ENCODE results near the gene TPRN.

TPRN gene

GRCh38 chr9:137167747-137168572, 32.6 kb downstream of the TPRN start:
- TF ChIP-seq CTCF (IDR thresholded peaks at IDR 0.05; ENCODE audit: insufficient read depth, low read depth, low read length, missing control alignments), result no peak
- no peak overlapping the region for H3K4me3 ChIP-seq (ENCODE audit: low read length)
- DNase-seq (ENCODE audit: low read depth), result no peak

- H3K4me3 ChIP-seq (ENCODE audit: low read length), result no peak overlapping the region
- DNase-seq (ENCODE audit: low read depth), result no peak
- no peak for TF ChIP-seq CTCF (IDR thresholded peaks at IDR 0.05; ENCODE audit: insufficient read depth, low read depth, low read length, missing control alignments)
Observed at GRCh38 chr9:137167277-137167746, 33.2 kb downstream of the TPRN start.

- no peak overlapping the region for H3K4me3 ChIP-seq (ENCODE audit: low read length)
- DNase-seq (ENCODE audit: low read depth), result no peak
- TF ChIP-seq CTCF (IDR thresholded peaks at IDR 0.05; ENCODE audit: insufficient read depth, low read depth, low read length, missing control alignments), result no peak
Observed at GRCh38 chr9:137166380-137167229, 33.9 kb downstream of the TPRN start.

GRCh38 chr9:137165250-137165836, 35.2 kb downstream of the TPRN start:
- no peak overlapping the region for H3K4me3 ChIP-seq (ENCODE audit: low read length)
- no peak for DNase-seq (ENCODE audit: low read depth)
- TF ChIP-seq CTCF (IDR thresholded peaks at IDR 0.05; ENCODE audit: insufficient read depth, low read depth, low read length, missing control alignments), result no peak

- TF ChIP-seq CTCF (IDR thresholded peaks at IDR 0.05; ENCODE audit: insufficient read depth, low read depth, low read length, missing control alignments), result no peak
- no peak for DNase-seq (ENCODE audit: low read depth)
- H3K4me3 ChIP-seq (ENCODE audit: low read length), result no peak overlapping the region
Observed at GRCh38 chr9:137164370-137165249, 35.9 kb downstream of the TPRN start.

- TF ChIP-seq CTCF (IDR thresholded peaks at IDR 0.05; ENCODE audit: insufficient read depth, low read depth, low read length, missing control alignments), result no peak
- no peak overlapping the region for H3K4me3 ChIP-seq (ENCODE audit: low read length)
- DNase-seq (ENCODE audit: low read depth), result no peak
Observed at GRCh38 chr9:137163805-137164204, 36.7 kb downstream of the TPRN start.
